Stimulated activated CD8-positive, alpha-beta memory T cell treated with anti-CD3 and anti-CD28 coated beads, Interleukin-2, amount 100 ng/mL, for 48 hours (primary cell): ENCODE measurements around the gene PPIL4.

Experiments used
- DNase-seq, 2 donors: peaks; one replicate each; pipeline ENCODE4 v3.0.0-alpha.2; 2020; ENCODE audit warnings: low read depth in 2 of 2

The PPIL4 gene

GRCh38 chr6:149459761-149460160 is 86.1 kb downstream of the PPIL4 start:
- no peak for DNase-seq

- no peak for DNase-seq
These were observed 87.0 kb downstream of the PPIL4 start for GRCh38 chr6:149458806-149459205.

GRCh38 chr6:149458196-149458595 is 87.6 kb downstream of the PPIL4 start:
- DNase-seq = no peak

- DNase-seq = no peak
These were observed 88.4 kb downstream of the PPIL4 start for GRCh38 chr6:149457316-149457884.

GRCh38 chr6:149456311-149457021 is 89.4 kb downstream of the PPIL4 start:
- DNase-seq = no peak

GRCh38 chr6:149455031-149455732 is 90.7 kb downstream of the PPIL4 start:
- no peak for DNase-seq
